ENCODE data around the gene CNTNAP2. TPM values are rescaled to one million over a fixed set of nuclear protein-coding genes. Genes with fewer than 3 reads are reported as not detected.

CNTNAP2 gene
- total RNA-seq, 1 experiment from 2014 or later = 42.5 TPM

- Histone ChIP-seq H3K27me3 (replicated peaks; ENCODE audit: control insufficient read depth, insufficient read depth, low read length) (no peaks in the 10 kb centered on the region), H3K36me3 (ENCODE audit: control insufficient read depth, insufficient read depth, low read length) (no peaks in the 10 kb centered on the region), H3K4me3 (ENCODE audit: low read depth, low read length) (no peak overlapping the region), H3K4me1 (no peaks in the 10 kb centered on the region), H3K9me3 (no peaks in the 10 kb centered on the region)
- Mint-ChIP-seq H3K9me3 (ENCODE audit: unreplicated experiment) (no peaks in the 10 kb centered on the region), H3K36me3 (ENCODE audit: insufficient read depth, unreplicated experiment) (no peaks in the 10 kb centered on the region), H3K4me3 (ENCODE audit: unreplicated experiment) (no peak overlapping the region), H3K27ac (ENCODE audit: unreplicated experiment) (no peak overlapping the region), H3K27me3 (ENCODE audit: insufficient read depth, unreplicated experiment) (peaks cover 3% of the 10 kb centered on the region), H3K4me1 (ENCODE audit: low read depth, unreplicated experiment) (no peaks in the 10 kb centered on the region)
- no peak for DNase-seq
- intact Hi-C loops (cut with micrococcal nuclease; ENCODE audit: unreplicated experiment) = no loop called here
- TF ChIP-seq, protein P1, sequence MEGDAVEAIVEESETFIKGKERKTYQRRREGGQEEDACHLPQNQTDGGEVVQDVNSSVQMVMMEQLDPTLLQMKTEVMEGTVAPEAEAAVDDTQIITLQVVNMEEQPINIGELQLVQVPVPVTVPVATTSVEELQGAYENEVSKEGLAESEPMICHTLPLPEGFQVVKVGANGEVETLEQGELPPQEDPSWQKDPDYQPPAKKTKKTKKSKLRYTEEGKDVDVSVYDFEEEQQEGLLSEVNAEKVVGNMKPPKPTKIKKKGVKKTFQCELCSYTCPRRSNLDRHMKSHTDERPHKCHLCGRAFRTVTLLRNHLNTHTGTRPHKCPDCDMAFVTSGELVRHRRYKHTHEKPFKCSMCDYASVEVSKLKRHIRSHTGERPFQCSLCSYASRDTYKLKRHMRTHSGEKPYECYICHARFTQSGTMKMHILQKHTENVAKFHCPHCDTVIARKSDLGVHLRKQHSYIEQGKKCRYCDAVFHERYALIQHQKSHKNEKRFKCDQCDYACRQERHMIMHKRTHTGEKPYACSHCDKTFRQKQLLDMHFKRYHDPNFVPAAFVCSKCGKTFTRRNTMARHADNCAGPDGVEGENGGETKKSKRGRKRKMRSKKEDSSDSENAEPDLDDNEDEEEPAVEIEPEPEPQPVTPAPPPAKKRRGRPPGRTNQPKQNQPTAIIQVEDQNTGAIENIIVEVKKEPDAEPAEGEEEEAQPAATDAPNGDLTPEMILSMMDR (IDR thresholded peaks at IDR 0.05; ENCODE audit: insufficient read depth in 1 of 2, low read depth in 1 of 2, low read length in 1 of 2, severe bottlenecking in 1 of 2, unreplicated experiment in 1 of 2) = no peak
- ChIA-PET CTCF (no interaction called here), POLR2A (no interaction called here)
- BruUV-seq (replicated peaks) = no TSS peak
Observed at GRCh38 chr7:146728611-146729010, 612.0 kb downstream of the CNTNAP2 start.

GRCh38 chr7:146731185-146731584 is 614.6 kb downstream of the CNTNAP2 start:
- H3K4me3 ChIP-seq (ENCODE audit: low read depth, low read length) = no peak overlapping the region
- ChIA-PET CTCF (no interaction called here), POLR2A (no interaction called here)
- intact Hi-C loops (cut with micrococcal nuclease; ENCODE audit: unreplicated experiment) = no loop called here
- Mint-ChIP-seq H3K4me1 (ENCODE audit: low read depth, unreplicated experiment) (no peaks in the 10 kb centered on the region), H3K36me3 (ENCODE audit: insufficient read depth, unreplicated experiment) (no peaks in the 10 kb centered on the region), H3K9me3 (ENCODE audit: unreplicated experiment) (no peaks in the 10 kb centered on the region), H3K27ac (ENCODE audit: unreplicated experiment) (no peak overlapping the region), H3K27me3 (ENCODE audit: insufficient read depth, unreplicated experiment) (peaks cover 3% of the 10 kb centered on the region), H3K4me3 (ENCODE audit: unreplicated experiment) (no peak overlapping the region)
- H3K36me3 ChIP-seq (ENCODE audit: control insufficient read depth, insufficient read depth, low read length) = no peaks in the 10 kb centered on the region
- no peaks in the 10 kb centered on the region for H3K27me3 ChIP-seq (replicated peaks; ENCODE audit: control insufficient read depth, insufficient read depth, low read length)
- TF ChIP-seq, protein P1 (IDR thresholded peaks at IDR 0.05; ENCODE audit: insufficient read depth in 1 of 2, low read depth in 1 of 2, low read length in 1 of 2, severe bottlenecking in 1 of 2, unreplicated experiment in 1 of 2) = no peak
- H3K9me3 ChIP-seq = no peaks in the 10 kb centered on the region
- no TSS peak for BruUV-seq (replicated peaks)
- DNase-seq = no peak
- no peaks in the 10 kb centered on the region for H3K4me1 ChIP-seq

- ChIA-PET POLR2A (no interaction called here), CTCF (no interaction called here)
- H3K36me3 ChIP-seq (ENCODE audit: control insufficient read depth, insufficient read depth, low read length) = no peaks in the 10 kb centered on the region
- Mint-ChIP-seq H3K9me3 (ENCODE audit: unreplicated experiment) (peaks cover 12% of the 10 kb centered on the region), H3K27ac (ENCODE audit: unreplicated experiment) (no peak overlapping the region), H3K36me3 (ENCODE audit: insufficient read depth, unreplicated experiment) (no peaks in the 10 kb centered on the region), H3K4me1 (ENCODE audit: low read depth, unreplicated experiment) (no peaks in the 10 kb centered on the region), H3K27me3 (ENCODE audit: insufficient read depth, unreplicated experiment) (no peaks in the 10 kb centered on the region), H3K4me3 (ENCODE audit: unreplicated experiment) (no peak overlapping the region)
- H3K4me1 ChIP-seq = no peaks in the 10 kb centered on the region
- no peak overlapping the region for H3K4me3 ChIP-seq (ENCODE audit: low read depth, low read length)
- no peak for DNase-seq
- TF ChIP-seq, protein P1 (IDR thresholded peaks at IDR 0.05; ENCODE audit: insufficient read depth in 1 of 2, low read depth in 1 of 2, low read length in 1 of 2, severe bottlenecking in 1 of 2, unreplicated experiment in 1 of 2) = no peak
- intact Hi-C loops (cut with micrococcal nuclease; ENCODE audit: unreplicated experiment) = no loop called here
- 0 out of 2 replicates have a peak, but pooled peaks cover 2% of the 10 kb centered on the region for H3K9me3 ChIP-seq
- H3K27me3 ChIP-seq (replicated peaks; ENCODE audit: control insufficient read depth, insufficient read depth, low read length) = no peaks in the 10 kb centered on the region
- no TSS peak for BruUV-seq (replicated peaks)
Observed at GRCh38 chr7:146735992-146736391, 619.4 kb downstream of the CNTNAP2 start.

Data from Caco-2 (cell line).